Stimulated activated CD4-positive, alpha-beta T cell treated with anti-CD3 and anti-CD28 coated beads, TNF-alpha, amount 100 ng/mL, for 24 hours (primary cell): Measurements from ENCODE around the gene JARID2.

ENCODE experiments used
- DNase-seq, 3 experiments: peaks; one replicate each; pipeline ENCODE4 v3.0.0-alpha.2; 2020; ENCODE audit warnings: low read depth in 3 of 3

The JARID2 gene

GRCh38 chr6:15462256-15462655 lies 216.4 kb downstream of the JARID2 start:
- no peak for DNase-seq

GRCh38 chr6:15462717-15463525 lies 217.1 kb downstream of the JARID2 start:
- no peak for DNase-seq

- DNase-seq: peak; percentile 22 to 54 (median 45)
Measured at GRCh38 chr6:15464211-15464725, 218.4 kb downstream of the JARID2 start.

GRCh38 chr6:15465212-15465611 lies 219.3 kb downstream of the JARID2 start:
- DNase-seq: no peak

DNA sequence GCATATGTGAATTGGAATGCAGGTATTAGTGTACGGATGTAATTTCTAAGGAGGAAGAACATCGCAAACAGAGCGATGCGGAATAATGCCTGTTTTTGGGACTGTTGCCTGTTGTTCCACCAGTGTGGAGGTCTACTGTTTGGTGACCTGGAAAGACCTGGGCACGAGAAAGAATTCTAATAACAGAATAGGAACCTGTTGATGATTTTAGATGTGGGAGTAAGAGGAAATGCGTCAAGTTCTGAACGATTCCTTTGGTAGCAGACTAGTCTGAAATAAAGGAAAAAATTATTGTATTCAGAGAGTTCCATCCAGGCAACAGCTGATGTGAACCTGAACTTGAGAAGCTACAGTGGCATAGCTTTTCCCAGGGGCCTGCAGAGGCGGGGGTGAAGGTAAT lies 224.9 kb downstream of the JARID2 start:
- DNase-seq: no peak

- no peak for DNase-seq
Measured at GRCh38 chr6:15472621-15473020, 226.8 kb downstream of the JARID2 start.

DNA sequence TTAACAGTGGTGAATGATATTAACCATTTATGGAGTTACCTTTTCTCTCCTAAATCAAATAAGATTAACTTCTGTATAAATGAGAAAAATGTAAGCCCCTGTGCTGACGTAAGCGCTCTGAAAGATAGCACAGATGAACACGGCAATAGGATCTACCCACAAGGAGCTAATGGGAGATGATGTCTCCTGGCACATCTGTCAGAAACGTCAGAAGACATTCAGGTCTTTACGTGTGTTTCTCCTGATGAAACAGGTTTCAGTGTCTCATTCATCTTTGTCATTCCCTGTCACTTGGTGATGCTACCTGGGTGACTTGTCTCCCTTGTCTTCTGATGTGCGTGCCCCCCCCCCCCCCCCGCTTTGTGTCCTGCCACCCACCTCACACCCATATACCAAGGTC lies 227.3 kb downstream of the JARID2 start:
- DNase-seq: no peak

DNA sequence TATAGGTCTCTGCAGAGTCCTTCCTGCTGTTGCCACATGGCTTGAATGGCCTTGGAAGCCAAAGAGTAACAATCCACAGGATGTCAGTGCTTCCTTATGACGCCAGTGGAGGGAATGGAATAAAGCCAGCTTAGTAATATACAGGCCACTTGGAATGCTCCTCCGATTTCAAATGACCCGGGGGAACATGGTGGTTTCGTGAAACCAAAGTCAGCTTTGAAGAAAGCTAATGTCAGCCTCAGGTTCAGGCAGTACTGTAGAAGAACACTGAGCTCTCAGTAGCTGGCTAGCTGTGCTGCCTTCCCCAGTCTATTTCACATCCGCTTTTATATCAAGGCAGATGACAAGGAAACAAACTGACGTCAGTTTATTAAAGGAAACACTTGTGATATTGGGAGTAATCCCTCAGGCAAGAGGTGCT lies 227.9 kb downstream of the JARID2 start:
- no peak for DNase-seq

- no peak for DNase-seq
Measured at GRCh38 chr6:15474196-15474595, 228.3 kb downstream of the JARID2 start.

DNA sequence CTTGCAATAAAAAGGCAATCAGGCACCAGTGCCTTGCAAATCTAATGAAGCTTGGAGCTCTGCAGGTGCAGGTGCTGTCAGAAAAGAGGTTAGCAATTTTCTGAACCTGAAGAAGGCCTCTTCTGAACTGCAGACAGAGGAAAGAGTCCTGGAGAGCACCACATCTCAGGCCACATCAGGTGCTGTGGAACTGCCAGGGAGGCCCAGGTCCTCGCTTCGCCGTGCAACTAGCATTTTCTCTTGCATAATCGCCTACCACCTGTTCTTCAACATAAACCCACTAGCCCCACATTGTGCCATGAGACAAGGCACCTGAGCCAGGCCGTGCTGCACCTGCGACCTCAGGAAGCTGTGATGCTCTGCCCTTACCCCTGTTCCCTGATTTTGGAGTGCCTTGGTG lies 229.4 kb downstream of the JARID2 start:
- DNase-seq: no peak

- DNase-seq: no peak
Measured at GRCh38 chr6:15475872-15476271, 230.0 kb downstream of the JARID2 start.

DNA sequence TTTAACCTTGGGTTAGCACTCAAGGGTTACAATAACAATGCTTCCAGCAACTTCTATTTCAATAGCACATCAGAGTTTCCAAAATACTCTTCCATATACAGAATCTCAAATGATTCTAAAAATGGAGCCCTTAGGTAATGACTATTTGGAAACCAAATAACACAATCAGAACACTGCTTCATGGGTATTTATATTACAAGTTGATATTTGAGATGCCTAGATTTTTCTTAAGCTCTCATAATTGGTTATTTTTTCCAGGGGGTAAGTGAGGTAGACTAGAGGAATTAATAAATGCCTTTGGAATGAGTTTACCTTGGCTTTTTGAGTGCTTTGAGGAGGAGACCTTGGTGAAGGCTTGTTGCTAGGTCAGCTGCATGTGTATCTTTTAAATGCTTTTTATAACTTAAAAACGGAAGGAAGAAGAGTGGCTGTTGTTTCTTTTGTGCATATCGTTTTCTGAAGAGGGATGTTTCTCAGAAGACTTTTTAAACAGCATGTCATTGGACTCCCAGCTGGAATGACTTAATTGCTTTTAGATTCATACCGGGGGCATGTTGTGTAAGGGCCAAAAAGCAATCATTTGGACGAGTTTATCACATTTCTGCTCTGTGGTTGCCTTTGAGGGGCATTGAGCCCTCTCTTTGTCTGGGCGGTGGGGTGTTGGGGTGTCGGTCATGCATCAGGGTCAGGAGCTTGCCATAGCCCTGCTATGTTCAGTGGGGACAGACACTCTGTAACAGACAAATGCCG lies 230.9 kb downstream of the JARID2 start:
- DNase-seq: no peak

GRCh38 chr6:15477746-15478145 lies 231.9 kb downstream of the JARID2 start:
- DNase-seq: no peak

- DNase-seq: no peak
Measured at GRCh38 chr6:15479761-15480160, 233.9 kb downstream of the JARID2 start.

DNA sequence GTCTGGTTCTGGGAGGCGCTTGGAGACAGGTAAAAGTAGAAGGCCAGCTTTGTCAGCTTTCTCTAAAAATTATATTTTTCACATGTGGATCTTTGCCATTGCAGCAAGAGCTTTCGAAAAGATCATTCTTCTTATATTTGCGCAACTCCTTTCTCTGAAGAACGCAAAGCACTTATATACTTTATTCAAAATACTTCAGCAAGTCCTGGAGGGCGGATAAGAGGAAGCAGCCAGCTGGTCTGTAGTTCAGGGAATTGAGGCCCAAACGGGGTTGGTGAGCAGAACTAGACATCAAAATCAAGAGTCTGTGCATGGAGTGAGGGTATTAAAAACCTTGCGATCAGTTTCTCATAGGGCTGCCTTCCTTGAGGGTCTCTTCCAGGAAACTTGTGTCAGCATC lies 234.7 kb downstream of the JARID2 start:
- DNase-seq: no peak

- peak in 1 of 3 experiments; percentile 16 for DNase-seq
Measured at GRCh38 chr6:15481390-15482291, 235.8 kb downstream of the JARID2 start.

DNA sequence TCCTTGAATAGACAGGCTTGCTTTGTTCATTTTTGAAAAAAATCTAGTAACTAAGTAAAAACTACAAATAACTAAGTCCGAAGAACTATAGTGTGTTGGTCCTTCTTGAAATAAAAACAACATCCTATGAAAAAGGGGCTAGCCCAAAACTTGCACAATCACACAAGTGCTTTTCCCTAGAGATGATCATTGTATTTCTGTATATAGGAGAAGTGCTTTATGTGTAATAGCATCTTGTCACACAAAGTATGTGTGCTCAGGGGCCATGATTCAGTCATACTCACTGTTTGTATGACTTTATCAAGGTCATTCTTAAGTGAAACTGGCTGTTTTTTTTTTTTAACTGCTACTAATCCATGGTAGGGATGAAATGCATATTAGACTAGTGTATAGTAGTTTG lies 237.2 kb downstream of the JARID2 start:
- DNase-seq: no peak

- DNase-seq: no peak
Measured at GRCh38 chr6:15484140-15484539, 238.3 kb downstream of the JARID2 start.

DNA sequence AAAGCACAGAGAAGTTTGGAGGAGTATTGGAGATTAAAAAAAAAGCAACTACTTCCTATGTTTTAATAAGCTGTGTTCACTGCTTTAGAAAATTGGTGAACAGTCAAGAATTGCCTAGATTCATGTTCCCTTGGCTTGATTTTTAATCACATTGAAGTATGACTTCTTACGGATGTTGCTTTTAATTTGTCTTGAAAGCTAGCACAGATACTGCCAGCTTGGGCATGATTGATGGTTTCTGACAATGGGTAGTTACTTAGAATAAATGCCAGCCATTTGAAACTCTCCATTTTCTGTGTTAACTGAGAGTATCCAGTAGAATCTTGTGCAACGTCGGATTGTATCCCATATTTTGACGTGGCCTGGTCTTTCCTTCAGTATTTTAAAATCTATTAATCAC lies 239.0 kb downstream of the JARID2 start:
- DNase-seq: no peak

- DNase-seq: no peak
Measured at GRCh38 chr6:15485936-15486335, 240.1 kb downstream of the JARID2 start.

DNA sequence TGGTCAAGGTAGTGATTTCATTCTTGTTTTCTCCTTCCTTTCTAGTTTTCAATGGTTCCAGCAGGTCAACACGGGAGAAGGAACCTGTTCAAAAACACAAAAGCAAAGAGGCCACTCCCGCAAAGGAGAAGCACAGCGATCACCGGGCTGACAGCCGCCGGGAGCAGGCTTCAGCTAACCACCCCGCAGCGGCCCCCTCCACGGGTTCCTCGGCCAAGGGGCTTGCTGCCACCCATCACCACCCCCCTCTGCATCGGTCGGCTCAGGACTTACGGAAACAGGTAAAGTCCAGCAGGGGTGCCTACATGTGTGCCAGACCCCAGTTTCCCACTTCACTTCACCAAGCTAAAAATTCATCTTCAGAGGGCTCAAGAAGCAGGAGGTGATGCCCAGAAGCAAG lies 241.4 kb downstream of the JARID2 start:
- DNase-seq: no peak
